ENCODE results near the gene TMEM106A.
"Not testable (repeated sequence)": the region's sequence is repeated elsewhere in the genome, so short reads cannot be mapped to it uniquely, and the experiment has no call there.

The TMEM106A gene

GRCh38 chr17:43216369-43216761 is 4.7 kb downstream of the TMEM106A start:
- no peak for DNase-seq

- no peak for DNase-seq
Measured at GRCh38 chr17:43216762-43217613, 5.3 kb downstream of the TMEM106A start.

GRCh38 chr17:43217614-43218087 is 6.0 kb downstream of the TMEM106A start:
- no peak for DNase-seq

GRCh38 chr17:43219001-43219400 is 7.3 kb downstream of the TMEM106A start:
- DNase-seq: no peak

- DNase-seq: no peak
Measured at GRCh38 chr17:43219746-43220380, 8.2 kb downstream of the TMEM106A start.

- no peak for DNase-seq
Measured at GRCh38 chr17:43220511-43221125, 8.9 kb downstream of the TMEM106A start.

GRCh38 chr17:43224146-43224705 is 12.6 kb downstream of the TMEM106A start:
- no peak for DNase-seq

- DNase-seq: no peak
Measured at GRCh38 chr17:43226393-43226792, 14.7 kb downstream of the TMEM106A start.

- DNase-seq: not testable (repeated sequence)
Measured at GRCh38 chr17:43228020-43228782, 16.5 kb downstream of the TMEM106A start, which contains the start of gene CCDC200. TSS of gene CCDC200 (minus strand) at chr17:43228623. CDS start at chr17:43228554, 69 bp downstream.

- not testable (repeated sequence) for DNase-seq
Measured at GRCh38 chr17:43231205-43232020, 19.7 kb downstream of the TMEM106A start.

- DNase-seq: not testable (repeated sequence)
Measured at GRCh38 chr17:43232021-43232699, 20.5 kb downstream of the TMEM106A start.

GRCh38 chr17:43233263-43233662 is 21.6 kb downstream of the TMEM106A start:
- not testable (repeated sequence) for DNase-seq

GRCh38 chr17:43233877-43234276 is 22.2 kb downstream of the TMEM106A start, which contains the start of gene RNU2-1:
TSS of gene RNU2-1 (minus strand) at chr17:43233977.
- not testable (repeated sequence) for DNase-seq

GRCh38 chr17:43239597-43239996 is 27.9 kb downstream of the TMEM106A start:
- DNase-seq: not testable (repeated sequence)

- DNase-seq: not testable (repeated sequence)
Measured at GRCh38 chr17:43240596-43241352, 29.1 kb downstream of the TMEM106A start.

- DNase-seq: not testable (repeated sequence)
Measured at GRCh38 chr17:43246456-43246855, 34.8 kb downstream of the TMEM106A start.
